CD4-positive, alpha-beta T cell treated with Interleukin-2 at 100 ng/mL for 4 hours (primary cell): ENCODE data around the gene TRIM58.

ENCODE experiments used
- DNase-seq: peaks from one replicate; pipeline ENCODE4 v3.0.0-alpha.2; 2020; ENCODE audit warnings: low spot score

The TRIM58 gene, protein sequence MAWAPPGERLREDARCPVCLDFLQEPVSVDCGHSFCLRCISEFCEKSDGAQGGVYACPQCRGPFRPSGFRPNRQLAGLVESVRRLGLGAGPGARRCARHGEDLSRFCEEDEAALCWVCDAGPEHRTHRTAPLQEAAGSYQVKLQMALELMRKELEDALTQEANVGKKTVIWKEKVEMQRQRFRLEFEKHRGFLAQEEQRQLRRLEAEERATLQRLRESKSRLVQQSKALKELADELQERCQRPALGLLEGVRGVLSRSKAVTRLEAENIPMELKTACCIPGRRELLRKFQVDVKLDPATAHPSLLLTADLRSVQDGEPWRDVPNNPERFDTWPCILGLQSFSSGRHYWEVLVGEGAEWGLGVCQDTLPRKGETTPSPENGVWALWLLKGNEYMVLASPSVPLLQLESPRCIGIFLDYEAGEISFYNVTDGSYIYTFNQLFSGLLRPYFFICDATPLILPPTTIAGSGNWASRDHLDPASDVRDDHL

DNA sequence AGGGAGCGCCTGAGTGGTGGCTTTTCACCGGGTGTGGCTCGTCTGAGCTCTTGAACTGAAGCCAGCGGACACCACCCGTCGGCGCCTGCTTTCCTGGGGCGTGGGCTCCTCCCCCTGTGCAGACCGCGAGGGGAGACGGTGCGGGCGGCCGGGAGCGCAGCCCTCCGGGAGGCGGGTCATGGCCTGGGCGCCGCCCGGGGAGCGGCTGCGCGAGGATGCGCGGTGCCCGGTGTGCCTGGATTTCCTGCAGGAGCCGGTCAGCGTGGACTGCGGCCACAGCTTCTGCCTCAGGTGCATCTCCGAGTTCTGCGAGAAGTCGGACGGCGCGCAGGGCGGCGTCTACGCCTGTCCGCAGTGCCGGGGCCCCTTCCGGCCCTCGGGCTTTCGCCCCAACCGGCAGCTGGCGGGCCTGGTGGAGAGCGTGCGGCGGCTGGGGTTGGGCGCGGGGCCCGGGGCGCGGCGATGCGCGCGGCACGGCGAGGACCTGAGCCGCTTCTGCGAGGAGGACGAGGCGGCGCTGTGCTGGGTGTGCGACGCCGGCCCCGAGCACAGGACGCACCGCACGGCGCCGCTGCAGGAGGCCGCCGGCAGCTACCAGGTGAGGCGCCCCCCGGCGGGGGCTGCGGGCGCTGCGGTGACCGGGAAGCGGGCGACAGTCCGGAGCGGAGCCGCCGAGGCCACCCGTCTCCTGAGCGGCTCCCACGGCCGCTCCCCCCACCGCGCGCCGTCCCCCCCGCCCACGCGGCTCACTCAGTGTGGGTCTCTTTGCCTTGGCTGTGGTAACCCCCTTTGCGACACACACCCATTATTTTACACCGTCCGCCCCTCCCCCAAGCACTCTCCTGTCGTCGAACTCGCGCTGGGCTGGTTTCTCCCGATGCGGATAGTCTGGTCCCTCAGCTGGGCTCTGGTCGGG lies at the start of gene TRIM58:
Gene TRIM58 (plus strand): TSS at position 119 of the 916 bp plus-strand sequence. CDS start 60 bp downstream, at position 179.
- no peak for DNase-seq

DNA sequence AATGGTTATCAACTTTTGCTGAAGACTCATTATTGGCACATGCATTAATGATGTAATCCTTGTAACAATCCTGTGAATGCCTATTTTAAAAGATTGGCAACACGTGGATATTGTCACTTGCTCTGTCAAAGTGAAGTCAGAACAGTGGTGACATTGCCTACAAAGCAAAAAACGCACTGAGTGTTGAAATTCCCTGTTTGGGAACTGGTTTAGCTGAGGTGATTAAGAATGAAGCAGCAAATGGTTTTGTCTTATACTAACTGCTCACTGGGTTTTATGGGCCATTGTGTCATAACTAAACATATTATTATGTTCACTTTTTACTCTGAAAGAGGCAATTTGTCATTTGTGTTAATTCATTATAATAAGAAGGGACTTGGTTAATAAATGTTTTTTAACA lies 44.4 kb upstream of the TRIM58 start:
- no peak for DNase-seq

GRCh38 chr1:247822060-247822459 lies 34.9 kb upstream of the TRIM58 start:
- no peak for DNase-seq

DNA sequence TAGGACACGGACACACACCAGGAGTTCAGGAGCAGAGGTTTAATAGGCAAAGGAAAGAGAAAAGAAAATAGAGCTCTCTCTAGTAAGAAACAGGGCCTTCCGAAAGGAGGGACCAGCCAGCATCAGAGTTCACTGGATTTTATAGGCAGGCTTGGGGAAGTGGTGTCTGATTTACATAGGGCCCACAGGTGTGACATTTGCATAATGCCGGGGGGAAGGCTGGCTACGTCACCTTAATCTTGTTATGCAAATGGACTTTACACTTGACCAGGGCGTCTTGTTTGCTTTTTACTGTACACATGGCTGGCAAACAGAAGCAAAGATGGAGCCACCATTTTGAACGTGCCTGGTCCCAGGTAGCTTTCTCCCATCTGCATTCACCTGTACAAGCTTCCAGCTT lies 33.0 kb upstream of the TRIM58 start, which contains the start of gene OR14A16:
Gene OR14A16 (minus strand): TSS at position 97 of the 400 bp plus-strand sequence. CDS start 8,390 bp downstream, outside the sequence.
- DNase-seq = no peak

GRCh38 chr1:247825362-247825761 lies 31.6 kb upstream of the TRIM58 start:
- DNase-seq = no peak

DNA sequence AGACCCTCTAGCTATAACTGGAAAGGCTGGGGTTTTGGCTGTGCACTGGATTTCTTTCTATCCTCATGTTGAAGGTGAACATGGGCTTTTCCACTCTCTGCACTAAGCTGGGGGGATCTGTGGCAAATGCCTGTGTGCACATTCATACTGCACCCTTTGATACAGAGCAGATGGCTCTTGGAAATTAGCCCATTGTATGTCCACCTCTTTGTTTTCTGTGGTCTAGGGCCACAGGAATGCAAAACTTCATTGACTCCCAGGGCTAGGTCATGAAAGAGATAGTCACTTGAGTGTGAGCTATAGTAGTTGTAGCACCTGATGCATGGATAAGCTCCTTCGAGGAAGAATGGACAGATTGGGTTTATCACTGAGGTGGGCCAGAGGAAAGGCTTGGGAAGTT lies 27.3 kb upstream of the TRIM58 start:
- DNase-seq = no peak

DNA sequence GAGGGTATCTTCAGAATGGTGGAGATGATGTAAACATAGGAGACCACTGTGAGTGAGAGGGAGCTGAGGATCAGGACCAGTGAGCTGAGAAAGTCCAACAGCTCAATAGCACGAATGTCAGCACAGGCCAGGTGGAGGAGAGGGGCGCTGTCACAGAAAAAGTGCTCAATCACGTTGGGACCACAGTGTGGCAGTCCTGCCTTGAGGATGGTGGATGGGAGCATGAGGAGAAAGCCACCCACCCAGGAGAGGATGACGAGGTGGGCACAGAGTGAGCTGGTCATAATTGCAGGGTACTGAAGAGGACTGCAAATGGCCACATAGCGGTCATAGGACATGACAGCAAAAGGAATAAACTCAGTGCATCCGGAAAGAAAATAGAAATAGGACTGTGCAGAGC lies 23.4 kb upstream of the TRIM58 start:
- DNase-seq = no peak

DNA sequence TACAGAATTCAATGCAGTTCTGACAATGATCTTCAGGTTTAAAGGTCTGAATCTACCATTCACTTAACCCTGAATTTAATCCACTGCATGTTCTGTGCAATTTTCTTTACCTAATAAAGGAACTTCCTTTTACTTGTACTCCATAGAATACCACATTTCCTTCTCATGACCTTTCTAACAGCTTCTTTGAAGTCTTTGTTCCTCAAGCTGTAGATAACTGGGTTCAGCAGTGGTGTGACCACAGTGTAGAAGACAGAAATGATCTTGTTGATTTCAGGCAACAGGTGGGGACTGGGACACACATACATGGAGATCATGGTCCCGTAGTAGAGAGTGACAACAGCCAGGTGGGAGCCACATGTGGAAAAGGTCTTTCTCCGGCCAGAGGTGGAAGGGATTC lies 16.2 kb upstream of the TRIM58 start:
- no peak for DNase-seq

DNA sequence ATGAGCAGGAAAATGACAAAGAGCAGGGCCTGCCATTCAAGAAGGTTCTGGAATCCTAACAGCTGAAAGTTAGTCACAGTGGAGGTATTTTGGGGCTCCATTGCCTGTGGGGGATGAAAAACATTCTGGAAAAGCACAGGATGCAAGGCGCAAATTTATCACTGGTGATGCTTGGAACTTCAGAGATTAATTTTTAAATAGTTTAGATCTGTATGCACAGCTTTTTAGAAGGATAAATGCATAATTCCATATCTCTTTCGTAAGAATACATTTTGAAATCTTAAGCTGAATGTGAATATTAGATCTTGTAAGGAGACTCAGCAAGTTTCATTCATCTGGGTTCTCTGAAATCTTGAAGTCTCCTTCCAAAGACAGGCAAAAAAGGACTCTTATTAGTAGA lies 15.2 kb upstream of the TRIM58 start, which contains the start of gene OR11L1:
Gene OR11L1 (minus strand): TSS at position 101 of the 400 bp plus-strand sequence. CDS start 0 bp downstream, at position 101.
- no peak for DNase-seq

DNA sequence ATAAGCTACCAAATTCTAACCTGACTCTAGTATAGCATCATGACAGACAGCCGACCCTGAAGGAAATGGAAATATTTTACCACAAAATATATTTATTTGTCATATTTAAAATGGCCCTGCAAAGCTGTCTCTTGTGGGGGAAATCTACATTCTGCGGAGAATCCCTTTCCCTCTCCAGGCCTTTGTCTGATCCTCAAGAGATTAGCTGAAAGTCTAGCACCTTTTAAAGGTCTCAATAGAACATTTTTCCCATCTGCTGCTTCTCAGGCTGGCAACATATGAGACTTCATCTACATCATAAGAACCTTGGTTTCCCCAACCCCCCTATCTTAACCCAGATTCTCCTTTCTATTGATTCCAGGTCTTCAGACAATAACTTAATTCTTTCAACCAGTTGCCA lies 13.6 kb upstream of the TRIM58 start:
- DNase-seq = no peak

GRCh38 chr1:247845011-247845692 lies 11.8 kb upstream of the TRIM58 start:
- no peak for DNase-seq

DNA sequence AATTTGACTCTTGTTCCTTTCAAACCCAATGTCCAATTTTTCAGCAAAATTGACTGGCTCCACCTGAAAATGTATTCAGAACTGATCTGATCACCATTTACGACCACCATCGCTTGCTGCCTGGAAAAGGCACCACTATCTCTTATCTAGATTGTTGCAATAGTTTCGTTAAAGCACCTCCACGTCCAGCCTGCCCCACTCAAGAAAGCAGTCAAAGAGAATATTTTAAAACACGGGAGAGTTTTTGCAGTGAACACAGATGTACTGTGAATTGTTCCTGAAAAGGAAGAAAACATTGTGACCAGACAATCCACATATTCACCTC lies 11.3 kb upstream of the TRIM58 start:
- no peak for DNase-seq

DNA sequence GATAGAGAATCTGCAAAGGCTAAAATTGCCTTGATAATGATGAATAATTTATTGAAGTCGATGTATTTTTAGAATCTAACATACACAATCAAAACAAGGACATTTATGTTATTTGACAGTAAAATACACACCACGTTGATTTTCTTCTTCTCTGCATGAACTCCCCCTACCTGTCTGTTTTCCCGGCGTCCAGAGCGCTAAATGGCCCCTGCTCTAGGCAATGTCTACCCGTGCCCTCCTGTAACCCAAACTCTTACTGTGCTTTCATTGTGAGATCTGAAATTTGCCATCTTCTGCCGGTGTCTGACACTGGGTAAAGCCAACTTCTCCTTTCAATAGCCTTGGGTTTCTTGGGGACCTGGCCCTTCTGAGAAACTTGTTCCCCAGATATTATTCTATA lies 8.6 kb upstream of the TRIM58 start:
- DNase-seq = no peak

DNA sequence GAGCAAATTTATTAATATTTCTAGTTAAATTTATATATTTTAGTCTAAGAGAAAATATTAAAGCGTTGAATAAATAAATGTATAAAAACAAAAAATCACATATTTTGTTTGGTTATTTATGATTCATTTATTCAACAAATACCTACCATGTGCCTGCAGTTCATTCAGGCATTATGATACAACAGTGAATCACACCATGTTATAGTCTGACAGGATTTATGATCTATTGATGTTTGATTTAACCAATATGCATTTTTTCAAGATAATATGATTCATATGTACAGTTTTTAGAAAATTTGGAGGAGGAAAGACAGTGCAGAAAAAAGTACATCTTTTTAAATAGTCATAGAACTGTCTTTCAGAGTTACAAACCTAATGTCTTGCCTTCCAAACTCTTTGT lies 7.4 kb upstream of the TRIM58 start:
- DNase-seq = no peak

GRCh38 chr1:247854899-247855545 lies 2.0 kb upstream of the TRIM58 start:
- DNase-seq = no peak

- no peak for DNase-seq
Observed at GRCh38 chr1:247855911-247856310, 1.1 kb upstream of the TRIM58 start.

- DNase-seq = no peak
Observed at GRCh38 chr1:247857985-247858619, 1.1 kb downstream of the TRIM58 start.

DNA sequence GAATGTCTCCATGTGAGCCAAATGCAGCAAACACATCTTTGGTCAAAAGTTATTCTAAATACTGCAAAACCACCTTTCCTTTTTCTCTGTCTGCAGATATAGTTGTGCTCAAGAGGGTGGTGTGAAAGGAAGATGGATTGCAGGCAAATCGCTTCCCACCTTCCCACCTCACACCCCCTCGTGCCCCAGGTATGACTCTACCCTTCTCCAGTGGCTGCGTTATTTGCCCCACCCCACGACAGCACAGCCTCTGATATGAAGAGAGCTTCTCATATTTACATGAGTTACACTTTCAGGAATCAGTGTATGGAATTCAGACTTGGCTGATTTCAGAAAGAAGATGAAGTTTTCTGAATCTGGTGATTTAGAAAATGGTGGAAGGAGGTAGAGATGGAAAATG lies 5.8 kb downstream of the TRIM58 start:
- DNase-seq = no peak

DNA sequence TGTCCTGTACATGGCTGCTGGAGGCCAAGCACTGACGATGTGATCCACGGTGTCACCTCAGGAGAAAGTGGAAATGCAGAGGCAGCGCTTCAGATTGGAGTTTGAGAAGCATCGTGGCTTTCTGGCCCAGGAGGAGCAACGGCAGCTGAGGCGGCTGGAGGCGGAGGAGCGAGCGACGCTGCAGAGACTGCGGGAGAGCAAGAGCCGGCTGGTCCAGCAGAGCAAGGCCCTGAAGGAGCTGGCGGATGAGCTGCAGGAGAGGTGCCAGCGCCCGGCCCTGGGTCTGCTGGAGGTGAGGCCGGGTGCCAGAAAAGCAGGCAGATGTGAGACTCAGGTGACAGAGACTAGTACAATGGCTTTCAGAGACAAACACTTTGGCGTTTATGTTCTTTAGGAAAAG lies 7.7 kb downstream of the TRIM58 start:
- no peak for DNase-seq

- DNase-seq = no peak
Observed at GRCh38 chr1:247865416-247865815, 8.4 kb downstream of the TRIM58 start.

DNA sequence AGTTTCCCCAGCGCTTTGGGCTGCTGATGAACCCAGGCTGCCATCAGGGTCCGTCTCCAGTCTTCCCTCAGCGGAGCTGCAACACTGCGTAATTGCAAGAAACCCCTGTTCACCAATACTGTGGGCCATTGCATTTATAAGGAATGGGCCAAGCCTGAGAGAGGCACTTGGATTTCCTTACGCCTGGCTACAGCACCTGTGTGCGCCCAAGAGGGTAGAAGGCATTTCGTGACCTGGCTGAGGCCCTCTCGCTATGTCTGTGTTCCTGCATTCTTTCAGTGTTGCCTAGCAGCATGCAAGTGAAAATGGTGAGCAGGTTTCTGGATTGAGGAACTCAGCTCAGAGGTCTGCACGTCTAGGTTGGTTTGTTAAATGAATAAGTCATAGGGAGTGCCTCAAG lies 26.4 kb downstream of the TRIM58 start:
- DNase-seq = no peak
